ENCODE results near the gene PLRG1. TPM values are rescaled to one million over a fixed set of nuclear protein-coding genes. Genes with fewer than 3 reads are reported as not detected.

PLRG1 gene
- total RNA-seq, 2 donors from 2014 or later, result 18.4 to 42.5 TPM

- no peaks in the 10 kb centered on the region for H3K4me1 ChIP-seq (ENCODE audit: control insufficient read depth in 1 of 2, low read depth in 2 of 2)
- H3K4me3 ChIP-seq, result no peak overlapping the region
- no peak for DNase-seq (ENCODE audit: low spot score)
- no peaks in the 10 kb centered on the region for H3K9me3 ChIP-seq
- H3K27ac ChIP-seq, result no peak overlapping the region
- no peaks in the 10 kb centered on the region for H3K36me3 ChIP-seq
- no peak for TF ChIP-seq CTCF (IDR thresholded peaks at IDR 0.05)
- ATAC-seq (ENCODE audit: insufficient number of reproducible peaks, low FRiP score, low read depth), result no peak
- H3K27me3 ChIP-seq (replicated peaks; ENCODE audit: insufficient read depth), result no peaks in the 10 kb centered on the region
These were observed 41.7 kb upstream of the PLRG1 start for GRCh38 chr4:154591890-154592289.

GRCh38 chr4:154590329-154591006, 40.3 kb upstream of the PLRG1 start, which contains the start of gene FGA:
Gene FGA (minus strand): TSS chr4:154590742. CDS start chr4:154590687, 55 bp downstream.
- DNase-seq (ENCODE audit: low spot score) (no peak), ATAC-seq (ENCODE audit: insufficient number of reproducible peaks, low FRiP score, low read depth) (no peak)
- no peaks in the 10 kb centered on the region for H3K27me3 ChIP-seq (replicated peaks; ENCODE audit: insufficient read depth)
- H3K36me3 ChIP-seq, result no peaks in the 10 kb centered on the region
- TF ChIP-seq CTCF (IDR thresholded peaks at IDR 0.05), result no peak
- no peaks in the 10 kb centered on the region for H3K9me3 ChIP-seq
- H3K4me1 ChIP-seq (ENCODE audit: control insufficient read depth in 1 of 2, low read depth in 2 of 2), result no peaks in the 10 kb centered on the region
- no peak within 1 kb of the TSS for H3K4me3 ChIP-seq
- no peak within 1 kb of the TSS for H3K27ac ChIP-seq

- no peaks in the 10 kb centered on the region for H3K9me3 ChIP-seq
- no peaks in the 10 kb centered on the region for H3K27me3 ChIP-seq (replicated peaks; ENCODE audit: insufficient read depth)
- TF ChIP-seq CTCF (IDR thresholded peaks at IDR 0.05), result no peak
- no peak overlapping the region for H3K4me3 ChIP-seq
- no peak for DNase-seq (ENCODE audit: low spot score)
- H3K27ac ChIP-seq, result no peak overlapping the region
- H3K36me3 ChIP-seq, result no peaks in the 10 kb centered on the region
- H3K4me1 ChIP-seq (ENCODE audit: control insufficient read depth in 1 of 2, low read depth in 2 of 2), result no peaks in the 10 kb centered on the region
- ATAC-seq (ENCODE audit: insufficient number of reproducible peaks, low FRiP score, low read depth), result no peak
These were observed 39.3 kb upstream of the PLRG1 start for GRCh38 chr4:154589296-154590197.

GRCh38 chr4:154588198-154588597, 38.0 kb upstream of the PLRG1 start:
- TF ChIP-seq CTCF (IDR thresholded peaks at IDR 0.05), result no peak
- Histone ChIP-seq H3K36me3 (no peaks in the 10 kb centered on the region), H3K27ac (no peak overlapping the region), H3K9me3 (no peaks in the 10 kb centered on the region), H3K4me1 (ENCODE audit: control insufficient read depth in 1 of 2, low read depth in 2 of 2) (no peaks in the 10 kb centered on the region), H3K27me3 (replicated peaks; ENCODE audit: insufficient read depth) (no peaks in the 10 kb centered on the region), H3K4me3 (no peak overlapping the region)
- ATAC-seq (ENCODE audit: insufficient number of reproducible peaks, low FRiP score, low read depth) (no peak), DNase-seq (ENCODE audit: low spot score) (no peak)

- Histone ChIP-seq H3K36me3 (no peaks in the 10 kb centered on the region), H3K4me1 (ENCODE audit: control insufficient read depth in 1 of 2, low read depth in 2 of 2) (no peaks in the 10 kb centered on the region), H3K27me3 (replicated peaks; ENCODE audit: insufficient read depth) (no peaks in the 10 kb centered on the region), H3K27ac (no peak overlapping the region), H3K4me3 (no peak overlapping the region), H3K9me3 (no peaks in the 10 kb centered on the region)
- TF ChIP-seq CTCF (IDR thresholded peaks at IDR 0.05), result no peak
- ATAC-seq (ENCODE audit: insufficient number of reproducible peaks, low FRiP score, low read depth) (no peak), DNase-seq (ENCODE audit: low spot score) (no peak)
These were observed 36.3 kb upstream of the PLRG1 start for GRCh38 chr4:154586296-154587033.
